CD4-positive, CD25-positive, alpha-beta regulatory T cell (primary cell): Measurements from ENCODE around the gene VILL. TPM values are rescaled to one million over a fixed set of nuclear protein-coding genes. Genes with fewer than 3 reads are reported as not detected.

Experiments
- ATAC-seq, 2 donors: fragments of 150-1000 bp; cut with Tn5 transposase; one replicate each; pipeline ENCODE4 v1.10.0; 2021; ENCODE audit warnings: low read depth in 2 of 2, moderate number of reproducible peaks in 2 of 2, moderate library complexity in 1 of 2
- DNase-seq, 3 donors: peaks; one replicate each; pipeline versions ENCODE4 v3.0.0 to v3.0.0-alpha.2; 2012 to 2022; ENCODE audit warnings: mixed read lengths in 1 of 3
- H3K27ac ChIP-seq: one replicate; pipeline ENCODE4 v1.7.0; 2013; ENCODE audit warnings: mild to moderate bottlenecking, low read length; ENCODE audit not compliant: insufficient read depth, poor library complexity, severe bottlenecking
- H3K27me3 ChIP-seq: one replicate; pipeline ENCODE4 v1.7.0; 2013; ENCODE audit warnings: low read length; ENCODE audit not compliant: control insufficient read depth, insufficient read depth
- H3K36me3 ChIP-seq: one replicate; pipeline ENCODE4 v1.7.0; 2013; ENCODE audit warnings: mild to moderate bottlenecking, low read length, moderate library complexity; ENCODE audit not compliant: control insufficient read depth, insufficient read depth
- H3K4me1 ChIP-seq: 2 replicates; pipeline ENCODE4 v1.7.0; 2013; ENCODE audit warnings: mild to moderate bottlenecking, low read length; ENCODE audit not compliant: insufficient read depth, control insufficient read depth, poor library complexity, severe bottlenecking
- H3K4me3 ChIP-seq: one replicate; pipeline ENCODE4 v1.7.0; 2013; ENCODE audit warnings: low read depth, mild to moderate bottlenecking, low read length, moderate library complexity
- H3K9me3 ChIP-seq, 2 experiments: 1 replicate in 1 of 2; 2 replicates in 1 of 2; pipeline ENCODE4 v1.7.0; 2013; ENCODE audit warnings: low read length in 2 of 2, mild to moderate bottlenecking in 1 of 2, moderate library complexity in 1 of 2; ENCODE audit not compliant: control insufficient read depth in 2 of 2
- H3K27ac Mint-ChIP-seq, 3 donors: one replicate each; pipeline ENCODE4 v1.8.0; 2020 to 2022; ENCODE audit warnings: mild to moderate bottlenecking in 3 of 3, mixed read lengths in 3 of 3, moderate library complexity in 2 of 3
- H3K27me3 Mint-ChIP-seq: one replicate; pipeline ENCODE4 v1.8.0; 2022; ENCODE audit warnings: mild to moderate bottlenecking, mixed read lengths
- H3K36me3 Mint-ChIP-seq: one replicate; pipeline ENCODE4 v1.8.0; 2020; ENCODE audit warnings: mixed read lengths
- H3K4me1 Mint-ChIP-seq, 4 donors: one replicate each; pipeline ENCODE4 v1.8.0; 2020 to 2022; ENCODE audit warnings: mixed read lengths in 4 of 4, mild to moderate bottlenecking in 1 of 4
- H3K4me3 Mint-ChIP-seq, 4 donors: one replicate each; pipeline ENCODE4 v1.8.0; 2020 to 2022; ENCODE audit warnings: mild to moderate bottlenecking in 4 of 4, mixed read lengths in 4 of 4, moderate library complexity in 3 of 4
- H3K9me3 Mint-ChIP-seq, 7 donors: one replicate each; pipeline ENCODE4 v1.8.0; 2020 to 2022; ENCODE audit warnings: mixed read lengths in 7 of 7, mild to moderate bottlenecking in 3 of 7, moderate library complexity in 2 of 7
- polyA plus RNA-seq, 4 donors: library from polyadenylated mRNA; unstranded; fragments of 300-500 nt; fragmentation: Illumina TruSeq; gene quantifications; one replicate each; pipeline ENCODE4 v1.2.3, GENCODE V29; 2021
- total RNA-seq: library from RNA; stranded (reverse); gene quantifications from one replicate; pipeline ENCODE4 v1.2.3, GENCODE V29; 2022

VILL gene
- total and polyA plus RNA-seq, 5 donors from 2014 or later, result 9.0 to 24.0 (median 12.7) TPM

DNA sequence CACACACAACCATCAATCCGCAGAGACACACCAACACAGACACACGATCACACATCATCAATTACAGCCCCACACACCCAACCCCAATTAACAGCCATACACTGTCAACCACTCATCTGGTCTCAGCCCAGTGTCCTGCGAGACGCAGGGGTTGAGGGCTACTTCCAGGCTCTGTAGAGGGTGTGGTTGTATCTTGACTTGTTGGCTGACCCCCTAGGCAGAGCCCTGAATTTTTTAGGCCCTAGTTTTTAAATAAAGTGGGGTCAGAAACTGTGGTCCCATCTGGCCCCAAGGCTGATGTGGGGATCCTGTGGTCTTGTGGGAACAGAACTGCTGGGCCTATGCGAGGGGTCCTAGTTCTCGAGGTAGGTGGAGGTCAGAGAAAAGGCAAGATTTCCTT lies 9.2 kb downstream of the VILL start:
- Mint-ChIP-seq H3K27me3 (no peaks in the 10 kb centered on the region), H3K9me3 (no peaks in the 10 kb centered on the region), H3K4me1 (peaks cover 3 to 65% (median 46%) of the 10 kb centered on the region in 4 donors), H3K27ac (peak overlapping the region in 2 of 3 donors; percentile 48 to 78), H3K36me3 (peaks cover 14% of the 10 kb centered on the region), H3K4me3 (peak overlapping the region in 3 of 4 donors; percentile 50 to 76 (median 57))
- H3K27ac ChIP-seq, result no peak overlapping the region
- H3K4me1 ChIP-seq, result peaks cover 40% of the 10 kb centered on the region
- no peaks in the 10 kb centered on the region for H3K27me3 ChIP-seq
- DNase-seq, result no peak
- ATAC-seq, result no peak
- peaks cover 17% of the 10 kb centered on the region for H3K36me3 ChIP-seq
- no peaks in the 10 kb centered on the region for H3K9me3 ChIP-seq
- no peak overlapping the region for H3K4me3 ChIP-seq

DNA sequence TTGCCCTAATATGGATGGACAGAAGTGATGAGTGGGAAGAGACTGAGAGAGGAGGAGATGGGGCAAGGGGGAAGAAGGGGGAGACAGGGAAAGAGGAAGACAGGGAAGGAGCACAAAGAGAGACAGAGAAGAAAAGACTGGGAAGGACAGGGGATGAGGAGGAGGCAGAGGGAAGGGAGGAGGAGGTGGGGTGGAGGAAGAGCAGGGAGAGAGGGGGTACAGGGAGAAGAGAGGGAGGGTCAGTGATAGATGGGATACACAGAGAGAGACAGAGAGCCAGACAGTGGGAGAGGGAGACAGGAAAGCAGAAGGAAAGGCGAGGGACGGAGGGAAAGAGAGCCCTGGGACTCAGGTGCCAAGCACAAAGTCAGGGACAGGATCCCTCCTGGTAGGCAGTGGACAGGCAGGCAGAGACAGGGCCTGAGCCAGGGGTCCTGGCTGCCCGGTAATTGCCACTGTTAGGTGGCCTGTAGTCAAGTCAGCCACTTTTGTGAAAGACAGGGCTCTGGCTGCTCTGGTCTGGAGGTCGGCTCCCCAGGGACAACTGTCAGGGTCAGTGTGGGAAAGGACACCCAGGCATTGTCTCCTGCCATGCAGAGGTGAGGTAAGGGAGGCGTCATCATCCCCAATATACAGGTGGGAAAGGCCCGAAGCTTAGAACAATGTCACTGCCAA lies 9.8 kb downstream of the VILL start:
- ATAC-seq, result no peak
- H3K9me3 ChIP-seq, result no peaks in the 10 kb centered on the region
- DNase-seq, result no peak
- Mint-ChIP-seq H3K27me3 (no peaks in the 10 kb centered on the region), H3K4me1 (peaks cover 0 to 63% (median 43%) of the 10 kb centered on the region in 4 donors), H3K4me3 (no peak overlapping the region), H3K36me3 (peaks cover 14% of the 10 kb centered on the region), H3K27ac (peak overlapping the region in 2 of 3 donors; percentile 29 to 85), H3K9me3 (no peaks in the 10 kb centered on the region)
- no peaks in the 10 kb centered on the region for H3K27me3 ChIP-seq
- H3K4me3 ChIP-seq, result no peak overlapping the region
- peaks cover 34% of the 10 kb centered on the region for H3K4me1 ChIP-seq
- no peak overlapping the region for H3K27ac ChIP-seq
- peaks cover 17% of the 10 kb centered on the region for H3K36me3 ChIP-seq

DNA sequence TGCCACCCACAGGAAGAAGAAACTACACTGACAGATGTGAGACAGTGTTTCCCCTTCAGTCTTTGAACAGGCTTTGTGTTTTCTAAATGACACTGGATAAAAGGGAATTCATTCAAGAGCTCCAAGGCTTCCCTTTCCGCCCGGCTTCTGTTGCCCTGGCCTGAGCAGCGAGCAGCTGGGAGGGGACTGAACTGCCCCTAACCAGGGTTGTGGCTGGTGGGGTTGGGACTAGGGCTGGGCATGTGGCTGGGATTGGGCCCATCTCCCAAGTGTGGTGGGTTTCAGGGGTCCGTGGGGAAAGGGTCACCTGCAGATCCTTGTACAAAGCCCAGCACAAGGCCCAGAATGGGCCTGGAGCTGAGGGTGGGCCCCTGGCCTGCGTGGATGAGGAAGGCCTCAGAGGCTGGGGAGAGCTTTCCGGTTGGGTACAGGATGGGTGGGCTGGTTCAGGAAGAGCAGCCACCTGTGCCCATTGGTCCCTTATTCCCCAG lies 10.4 kb downstream of the VILL start:
- DNase-seq (no peak), ATAC-seq (no peak)
- no peaks in the 10 kb centered on the region for H3K9me3 ChIP-seq
- H3K36me3 Mint-ChIP-seq, result peaks cover 14% of the 10 kb centered on the region
- no peaks in the 10 kb centered on the region for H3K27me3 Mint-ChIP-seq
- H3K36me3 ChIP-seq, result peaks cover 19% of the 10 kb centered on the region
- peaks cover 28% of the 10 kb centered on the region for H3K4me1 ChIP-seq
- no peak overlapping the region for H3K27ac ChIP-seq
- peaks cover 0 to 57% (median 37%) of the 10 kb centered on the region in 4 donors for H3K4me1 Mint-ChIP-seq
- no peak overlapping the region for H3K4me3 ChIP-seq
- no peaks in the 10 kb centered on the region for H3K9me3 Mint-ChIP-seq
- peak overlapping the region in 1 of 3 donors; percentile 29 for H3K27ac Mint-ChIP-seq
- H3K4me3 Mint-ChIP-seq, result no peak overlapping the region
- no peaks in the 10 kb centered on the region for H3K27me3 ChIP-seq

DNA sequence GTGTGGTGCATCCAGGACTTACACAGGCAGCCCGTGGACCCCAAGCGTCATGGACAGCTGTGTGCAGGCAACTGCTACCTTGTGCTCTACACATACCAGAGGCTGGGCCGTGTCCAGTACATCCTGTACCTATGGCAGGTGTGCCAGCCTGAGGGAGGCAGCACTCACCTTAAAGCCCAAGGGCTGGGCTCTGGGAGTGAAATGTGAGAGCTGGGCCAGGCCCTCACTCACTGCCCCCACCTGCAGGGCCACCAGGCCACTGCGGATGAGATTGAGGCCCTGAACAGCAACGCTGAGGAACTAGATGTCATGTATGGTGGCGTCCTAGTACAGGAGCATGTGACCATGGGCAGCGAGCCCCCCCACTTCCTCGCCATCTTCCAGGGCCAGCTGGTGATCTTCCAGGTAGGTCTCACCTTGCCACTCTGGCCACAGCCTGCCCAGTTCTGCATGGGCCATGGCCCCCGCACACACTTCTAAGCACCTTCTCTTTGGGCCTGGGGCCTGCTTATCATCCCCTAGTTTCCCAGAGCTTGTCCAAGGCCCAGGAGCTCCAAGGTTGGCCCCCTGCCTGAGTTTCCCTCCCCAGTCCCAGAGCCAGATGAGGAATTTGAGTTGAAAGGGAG lies 11.0 kb downstream of the VILL start:
- Histone ChIP-seq H3K27me3 (no peaks in the 10 kb centered on the region), H3K4me3 (no peak overlapping the region), H3K27ac (no peak overlapping the region), H3K9me3 (no peaks in the 10 kb centered on the region), H3K36me3 (peaks cover 18% of the 10 kb centered on the region), H3K4me1 (peaks cover 22% of the 10 kb centered on the region)
- no peak overlapping the region for H3K27ac Mint-ChIP-seq
- no peaks in the 10 kb centered on the region for H3K27me3 Mint-ChIP-seq
- H3K4me3 Mint-ChIP-seq, result peak overlapping the region in 1 of 4 donors; percentile 32
- no peaks in the 10 kb centered on the region for H3K9me3 Mint-ChIP-seq
- peaks cover 10% of the 10 kb centered on the region for H3K36me3 Mint-ChIP-seq
- peaks cover 0 to 51% (median 34%) of the 10 kb centered on the region in 4 donors for H3K4me1 Mint-ChIP-seq
- DNase-seq, result no peak
- ATAC-seq, result no peak

DNA sequence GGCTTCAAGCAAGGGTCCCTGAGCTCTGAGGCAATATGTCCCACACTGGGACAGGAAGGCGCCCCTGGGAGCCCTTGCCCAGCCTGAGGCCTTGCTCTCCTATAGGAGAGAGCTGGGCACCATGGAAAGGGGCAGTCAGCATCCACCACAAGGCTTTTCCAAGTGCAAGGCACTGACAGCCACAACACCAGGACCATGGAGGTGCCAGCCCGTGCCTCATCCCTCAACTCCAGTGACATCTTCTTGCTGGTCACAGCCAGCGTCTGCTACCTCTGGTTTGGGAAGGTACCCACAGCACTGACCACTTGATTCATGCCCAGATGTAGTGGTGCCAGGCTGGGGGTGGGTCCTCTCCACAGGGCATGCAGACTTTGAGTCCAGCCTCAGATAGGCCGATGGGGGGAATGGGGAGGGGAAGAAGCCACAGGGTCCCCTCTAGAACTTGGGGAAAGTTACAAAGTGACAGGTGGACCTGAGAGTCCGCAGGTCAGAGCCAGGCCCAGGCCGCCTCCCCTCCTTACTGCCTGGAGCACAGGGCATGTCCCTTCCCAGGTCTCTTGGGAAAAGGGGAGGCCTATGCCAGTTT lies 11.8 kb downstream of the VILL start:
- no peak for ATAC-seq
- Mint-ChIP-seq H3K27me3 (no peaks in the 10 kb centered on the region), H3K4me3 (peak overlapping the region in 1 of 4 donors; percentile 13), H3K4me1 (peaks cover 0 to 44% (median 28%) of the 10 kb centered on the region in 4 donors), H3K27ac (no peak overlapping the region), H3K9me3 (peaks cover 0 to 2% (median 0%) of the 10 kb centered on the region in 7 donors), H3K36me3 (peaks cover 5% of the 10 kb centered on the region)
- Histone ChIP-seq H3K4me3 (no peak overlapping the region), H3K27me3 (no peaks in the 10 kb centered on the region), H3K9me3 (no peaks in the 10 kb centered on the region), H3K4me1 (peaks cover 14% of the 10 kb centered on the region), H3K27ac (no peak overlapping the region), H3K36me3 (peaks cover 24% of the 10 kb centered on the region)
- no peak for DNase-seq

DNA sequence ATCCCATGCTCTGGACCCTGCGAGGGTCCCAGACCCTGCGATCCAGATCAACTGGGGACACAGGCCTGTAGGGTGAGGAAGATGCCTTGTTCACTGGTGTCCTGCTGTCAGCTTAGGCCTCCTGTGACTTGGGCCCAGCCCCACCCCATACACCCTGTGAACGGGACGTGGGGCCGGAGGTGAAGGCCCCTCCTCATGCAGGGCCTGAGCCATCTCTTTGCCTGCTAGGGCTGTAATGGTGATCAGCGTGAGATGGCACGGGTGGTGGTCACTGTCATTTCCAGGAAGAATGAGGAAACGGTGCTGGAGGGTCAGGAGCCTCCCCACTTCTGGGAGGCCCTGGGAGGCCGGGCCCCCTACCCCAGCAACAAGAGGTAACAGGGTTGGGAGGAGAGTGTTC lies 12.4 kb downstream of the VILL start:
- Mint-ChIP-seq H3K4me3 (peak overlapping the region in 1 of 4 donors; percentile 15), H3K4me1 (peaks cover 0 to 40% (median 27%) of the 10 kb centered on the region in 4 donors), H3K27me3 (no peaks in the 10 kb centered on the region), H3K27ac (peak overlapping the region; percentile 58 to 82 (median 65)), H3K36me3 (peaks cover 5% of the 10 kb centered on the region), H3K9me3 (peaks cover 0 to 2% (median 0%) of the 10 kb centered on the region in 7 donors)
- Histone ChIP-seq H3K9me3 (no peaks in the 10 kb centered on the region), H3K4me3 (no peak overlapping the region), H3K4me1 (peaks cover 9% of the 10 kb centered on the region), H3K27ac (no peak overlapping the region), H3K27me3 (no peaks in the 10 kb centered on the region), H3K36me3 (peaks cover 27% of the 10 kb centered on the region)
- DNase-seq (no peak), ATAC-seq (no peak)

DNA sequence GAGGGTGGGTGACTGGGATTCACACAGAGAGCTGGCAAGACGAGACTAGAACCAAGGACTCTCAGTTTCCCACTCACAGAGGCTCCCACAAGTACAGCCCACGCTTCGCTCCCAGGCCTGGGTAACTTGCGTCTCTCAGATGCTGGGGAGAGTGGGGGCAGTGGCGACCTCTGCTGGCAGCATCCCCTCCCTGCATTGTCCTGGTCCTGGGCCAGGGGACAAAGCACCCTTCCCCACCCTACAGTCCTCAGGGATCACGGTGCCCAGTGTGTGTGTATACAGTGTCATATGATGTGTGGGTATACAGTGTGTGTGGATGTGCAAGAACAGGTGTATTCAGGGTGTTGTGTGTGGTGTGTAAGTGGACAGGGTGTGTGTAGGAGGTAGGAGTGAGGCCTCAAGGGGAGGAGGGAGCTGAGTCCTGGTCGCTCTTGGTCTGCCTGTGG lies 12.8 kb downstream of the VILL start:
- Histone ChIP-seq H3K4me1 (peaks cover 4% of the 10 kb centered on the region), H3K36me3 (peaks cover 27% of the 10 kb centered on the region), H3K4me3 (no peak overlapping the region), H3K27me3 (no peaks in the 10 kb centered on the region), H3K27ac (no peak overlapping the region), H3K9me3 (no peaks in the 10 kb centered on the region)
- peak overlapping the region; percentile 44 to 82 (median 58) for H3K27ac Mint-ChIP-seq
- H3K4me1 Mint-ChIP-seq, result peaks cover 0 to 36% (median 24%) of the 10 kb centered on the region in 4 donors
- H3K27me3 Mint-ChIP-seq, result no peaks in the 10 kb centered on the region
- peaks cover 0 to 2% (median 0%) of the 10 kb centered on the region in 7 donors for H3K9me3 Mint-ChIP-seq
- DNase-seq (peak; percentile 35 to 58 (median 57)), ATAC-seq (peak in 1 of 2 donors; percentile 28)
- H3K36me3 Mint-ChIP-seq, result peaks cover 5% of the 10 kb centered on the region
- H3K4me3 Mint-ChIP-seq, result no peak overlapping the region
